HCT116 (cell line): ENCODE results near the gene PLEKHA6. TPM values are rescaled to one million over a fixed set of nuclear protein-coding genes. Genes with fewer than 3 reads are reported as not detected.

Experiments
- ATAC-seq: fragments of 200-7000 bp; cut with Tn5 transposase; 2 replicates; pipeline ENCODE4 v1.9.1; 2020; ENCODE audit warnings: mild to moderate bottlenecking, moderate library complexity
- BruUV-seq: library from RNA; stranded (reverse); fragments of 400-500 nt; replicated peaks from 2 replicates; lab custom pipeline; 2021; lab: Mats Ljungman, UMichigan
- CTCF ChIA-PET: fragments of 300-600 bp; sonication (Branson Sonifier 250); formaldehyde crosslinking; loops from one replicate; lab custom pipeline; 2021; ENCODE audit warnings: antibody characterized with exemption; lab: Charles Lee
- POLR2A ChIA-PET: fragments of 300-600, 350-600 bp; sonication (Branson Sonifier 250); formaldehyde crosslinking; loops from one replicate; lab custom pipeline; 2021; ENCODE audit warnings: antibody characterized with exemption; lab: Charles Lee
- RAD21 ChIA-PET, 2 experiments: fragments of 300-600 bp; sonication (Branson Sonifier 250); formaldehyde crosslinking; loops; one replicate each; lab custom pipeline; 2023; ENCODE audit warnings: low total read pairs in 2 of 2; ENCODE audit not compliant: uncharacterized antibody in 2 of 2, unreplicated experiment in 2 of 2, low non-redundant PET in 1 of 2; lab: Charles Lee
- DNase-seq: peaks from one replicate; pipeline ENCODE4 v3.0.0-alpha.2; 2010; ENCODE audit warnings: low read depth, low spot score
- H2AFZ ChIP-seq: fragments of 200-600 bp; shearing (Covaris generic), sonication (generic); 2 replicates; pipeline ENCODE4 v1.6.1; 2017; ENCODE audit warnings: low read depth, mixed run types, mixed read lengths, antibody characterized with exemption, low read length; ENCODE audit not compliant: poor library complexity, severe bottlenecking
- H3K27ac ChIP-seq: 2 replicates; pipeline ENCODE4 v1.5.1; 2012; ENCODE audit warnings: low read depth, low read length
- H3K27me3 ChIP-seq: fragments of 200-600 bp; sonication (generic); 2 replicates; pipeline ENCODE4 v1.6.1; 2016; ENCODE audit warnings: mixed run types, low read length, mixed read lengths; ENCODE audit not compliant: insufficient read depth
- H3K36me3 ChIP-seq, 2 experiments: fragments of 200-500 bp in 1 of 2; fragments of 200-600 bp in 1 of 2; sonication (Bioruptor generic) in 1 of 2; sonication (generic) in 1 of 2; 2 replicates each; pipeline versions ENCODE4 v1.5.1 to v1.6.1; 2014 to 2016; ENCODE audit warnings: low read length in 2 of 2, inconsistent platforms in 1 of 2, mixed read lengths in 1 of 2, mixed run types in 1 of 2; ENCODE audit not compliant: insufficient read depth in 2 of 2, control insufficient read depth in 1 of 2
- H3K4me1 ChIP-seq, 2 experiments: fragments of 200-600 bp in 1 of 2; sonication (generic) in 1 of 2; 2 replicates each; pipeline versions ENCODE4 v1.5.1 to v1.6.1; 2012 to 2017; ENCODE audit warnings: low read length in 2 of 2, inconsistent platforms in 1 of 2, mild to moderate bottlenecking in 1 of 2, mixed read lengths in 1 of 2, mixed run types in 1 of 2, moderate library complexity in 1 of 2; ENCODE audit not compliant: insufficient read depth in 2 of 2, control insufficient read depth in 1 of 2
- H3K4me2 ChIP-seq: fragments of 200-600 bp; sonication (generic); 2 replicates; pipeline ENCODE4 v1.6.1; 2017; ENCODE audit warnings: mixed run types, low read length, mixed read lengths
- H3K4me3 ChIP-seq, 2 experiments: fragments of 200-600 bp in 1 of 2; sonication (generic) in 1 of 2; replicated peaks in 1 of 2; 2 replicates each; pipeline ENCODE4 v1.5.1; 2011 to 2016; ENCODE audit warnings: low read length in 2 of 2, control low read depth in 1 of 2, low read depth in 1 of 2, mild to moderate bottlenecking in 1 of 2, mixed read lengths in 1 of 2, mixed run types in 1 of 2
- H3K79me2 ChIP-seq: fragments of 200-600 bp; sonication (generic); 2 replicates; pipeline ENCODE4 v1.6.1; 2017; ENCODE audit warnings: mild to moderate bottlenecking, mixed run types, low read length, moderate library complexity, mixed read lengths; ENCODE audit not compliant: insufficient read depth
- H3K9ac ChIP-seq: fragments of 200-600 bp; sonication (generic); 2 replicates; pipeline ENCODE4 v1.6.1; 2016; ENCODE audit warnings: low read length, mixed read lengths
- H3K9me2 ChIP-seq: fragments of 200-600 bp; sonication (generic), shearing (Covaris generic); 2 replicates; pipeline ENCODE4 v1.6.1; 2017; ENCODE audit warnings: mixed run types, mild to moderate bottlenecking, moderate library complexity; ENCODE audit not compliant: insufficient read depth
- H3K9me3 ChIP-seq, 2 experiments: fragments of 200-500 bp in 1 of 2; fragments of 200-600 bp in 1 of 2; sonication (Bioruptor generic) in 1 of 2; sonication (generic) in 1 of 2; 2 replicates each; pipeline ENCODE4 v1.6.1; 2014 to 2017; ENCODE audit warnings: low read length in 2 of 2, mixed read lengths in 2 of 2, inconsistent platforms in 1 of 2, low read depth in 1 of 2, mild to moderate bottlenecking in 1 of 2, mixed run types in 1 of 2, moderate library complexity in 1 of 2; ENCODE audit not compliant: control insufficient read depth in 1 of 2, insufficient read depth in 1 of 2
- H4K20me1 ChIP-seq: fragments of 200-600 bp; sonication (generic), shearing (Covaris generic); 2 replicates; pipeline ENCODE4 v1.6.1; 2017; ENCODE audit warnings: mixed run types, mild to moderate bottlenecking, moderate library complexity; ENCODE audit not compliant: insufficient read depth
- ATF3 ChIP-seq: IDR thresholded peaks from 2 replicates; pipeline ENCODE4 v1.6.1; 2012
- CBX3 ChIP-seq: IDR thresholded peaks from 2 replicates; pipeline ENCODE4 v1.6.1; 2012; ENCODE audit warnings: low read depth
- EZH2 ChIP-seq: fragments of 200-600 bp; sonication (generic); IDR thresholded peaks from 2 replicates; pipeline ENCODE4 v1.6.1; 2017; ENCODE audit warnings: antibody characterized with exemption, mixed run types
- FOSL1 ChIP-seq: IDR thresholded peaks from 2 replicates; pipeline ENCODE4 v1.6.1; 2012; ENCODE audit warnings: low read depth
- JUND ChIP-seq: IDR thresholded peaks from 2 replicates; pipeline ENCODE4 v1.6.1; 2012
- MAX ChIP-seq: IDR thresholded peaks from 2 replicates; pipeline ENCODE4 v1.6.1; 2012
- POLR2A ChIP-seq: IDR thresholded peaks from 2 replicates; pipeline ENCODE4 v1.7.0; 2011; ENCODE audit warnings: borderline replicate concordance; ENCODE audit not compliant: insufficient read depth, insufficient read length; ENCODE audit errors: extremely low read depth
- POLR2AphosphoS5 ChIP-seq: IDR thresholded peaks from 2 replicates; pipeline ENCODE4 v1.6.1; 2011; ENCODE audit warnings: mild to moderate bottlenecking, low read depth, low read length, moderate library complexity
- SP1 ChIP-seq: IDR thresholded peaks from 2 replicates; pipeline ENCODE4 v1.6.1; 2012; ENCODE audit warnings: low read depth
- ZBTB33 ChIP-seq: IDR thresholded peaks from 2 replicates; pipeline ENCODE4 v1.6.1; 2011; ENCODE audit warnings: mild to moderate bottlenecking, low read length, moderate library complexity; ENCODE audit not compliant: insufficient replicate concordance; ENCODE audit errors: extremely low read depth
- ZNF274 ChIP-seq: fragments of 200-500 bp; sonication (Bioruptor generic); IDR thresholded peaks from 2 replicates; pipeline ENCODE4 v1.6.1; 2014; ENCODE audit warnings: mild to moderate bottlenecking, low read depth, low read length, inconsistent platforms
- intact Hi-C: fragments of 100-400 bp; cut with micrococcal nuclease; formaldehyde crosslinking; loops from 2 replicates; pipeline ENCODE4 v1.10.0; 2022
- total RNA-seq: library from RNA; stranded (reverse); gene quantifications from one replicate; pipeline ENCODE4 v1.2.1, GENCODE V29; 2021; ENCODE audit not compliant: unreplicated experiment

PLEKHA6 gene
- total RNA-seq, 1 experiment from 2014 or later: 13.1 TPM

DNA sequence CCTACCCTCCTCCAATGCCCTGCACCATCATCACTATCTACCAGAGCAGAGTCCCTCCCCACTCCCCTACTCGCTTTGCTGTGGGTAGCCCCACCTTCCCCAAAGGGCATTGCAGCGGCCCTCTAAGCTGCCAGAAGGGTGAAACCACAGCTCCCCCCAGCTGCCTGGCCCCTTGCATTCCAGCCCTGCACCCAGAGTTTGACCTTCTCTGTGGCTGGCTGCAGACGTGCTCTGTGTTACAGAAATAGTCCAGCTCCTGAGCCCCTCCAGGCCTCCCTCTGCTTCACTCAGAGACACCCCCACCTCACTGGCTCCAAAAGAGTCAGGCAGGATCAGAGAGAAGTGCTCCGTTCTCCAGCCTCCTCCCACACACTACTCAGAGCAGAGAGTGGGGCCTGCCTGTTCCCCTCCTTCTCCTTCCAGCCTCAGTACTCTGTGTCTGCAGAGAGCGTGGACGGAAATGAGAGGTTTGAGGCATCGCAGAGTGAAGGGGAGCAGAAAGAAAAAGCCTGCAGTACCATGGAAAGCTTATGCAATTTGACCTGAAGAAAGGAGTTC lies 63.2 kb downstream of the PLEKHA6 start (continued):
- TF ChIP-seq POLR2A: no peak
- no peak for TF ChIP-seq ATF3
- no peak for TF ChIP-seq POLR2AphosphoS5
- no peak for TF ChIP-seq ZBTB33
- no peak for TF ChIP-seq JUND

DNA sequence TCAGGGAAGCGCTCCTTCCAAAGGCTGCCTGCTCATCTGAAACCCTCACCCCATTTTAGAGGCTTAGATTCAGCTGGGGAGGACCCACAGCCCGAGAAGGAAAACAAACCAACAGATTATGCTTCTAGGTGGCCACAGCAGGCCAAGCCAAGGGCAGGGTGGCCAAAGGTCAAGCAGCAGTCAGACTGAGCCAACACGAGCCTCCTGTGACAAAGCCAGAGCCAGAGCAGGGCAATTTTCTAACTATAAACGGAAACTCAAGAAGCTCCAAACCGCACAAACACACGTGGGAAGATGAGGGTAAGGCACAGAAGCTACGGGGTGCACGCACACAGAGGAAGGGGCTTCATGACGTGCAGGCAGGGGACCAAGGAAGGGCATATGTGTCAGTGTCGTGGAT lies 64.1 kb downstream of the PLEKHA6 start:
- Histone ChIP-seq H3K36me3 (no peaks in the 10 kb centered on the region), H3K79me2 (no peaks in the 10 kb centered on the region), H3K9me3 (no peaks in the 10 kb centered on the region), H3K9ac (no peak overlapping the region), H3K4me3 (no peak overlapping the region), H2AFZ (no peak overlapping the region), H3K27me3 (no peaks in the 10 kb centered on the region), H3K9me2 (no peaks in the 10 kb centered on the region), H3K27ac (no peak overlapping the region), H3K4me1 (peaks cover 0 to 26% of the 10 kb centered on the region in 2 experiments; a peak in 2 of 4 replicates), H4K20me1 (no peaks in the 10 kb centered on the region), H3K4me2 (no peak overlapping the region)
- ATAC-seq (no peak), DNase-seq (no peak)
- CTCF ChIA-PET: no interaction called here
- TF ChIP-seq CBX3 (no peak), SP1 (no peak), MAX (no peak), FOSL1 (no peak), EZH2 (no peak), ZNF274 (no peak), ATF3 (no peak)
- RAD21 ChIA-PET: no interaction called here
- no TSS peak for BruUV-seq
- intact Hi-C loops: no loop called here
- POLR2A ChIA-PET: interaction anchor here (0.7 kb wide), 1 partner anchor 747 kb away, joined by 4 read pairs; no protein-coding TSS in a partner anchor
